Activated CD4-positive, alpha-beta memory T cell treated with anti-CD3 and anti-CD28 coated beads for 36 hours (primary cell): ENCODE data around the gene BSN. TPM values are rescaled to one million over a fixed set of nuclear protein-coding genes. Genes with fewer than 3 reads are reported as not detected.
"Not testable (repeated sequence)": the region's sequence is repeated elsewhere in the genome, so short reads cannot be mapped to it uniquely, and the experiment has no call there.

ENCODE experiments used
- CTCF ChIA-PET: fragments of 350-600 bp; sonication (Branson Sonifier 250); formaldehyde crosslinking; loops from one replicate; lab custom pipeline; 2021; ENCODE audit warnings: antibody characterized with exemption, inconsistent platforms; lab: Charles Lee
- POLR2A ChIA-PET: fragments of 350-600 bp; sonication (Branson Sonifier 250); formaldehyde crosslinking; loops from one replicate; lab custom pipeline; 2021; ENCODE audit warnings: antibody characterized with exemption; lab: Charles Lee
- DNase-seq: peaks from one replicate; pipeline ENCODE4 v3.0.0-alpha.2; 2020
- H3K27ac Mint-ChIP-seq: one replicate; pipeline ENCODE4 v1.8.0; 2021; ENCODE audit warnings: mixed read lengths
- H3K27me3 Mint-ChIP-seq: one replicate; pipeline ENCODE4 v1.8.0; 2021; ENCODE audit warnings: mixed read lengths
- H3K36me3 Mint-ChIP-seq: one replicate; pipeline ENCODE4 v1.8.0; 2021; ENCODE audit warnings: mixed read lengths
- H3K4me1 Mint-ChIP-seq: one replicate; pipeline ENCODE4 v1.8.0; 2021; ENCODE audit warnings: low read depth, mixed read lengths
- H3K4me3 Mint-ChIP-seq: one replicate; pipeline ENCODE4 v1.8.0; 2021; ENCODE audit warnings: mild to moderate bottlenecking, mixed read lengths
- H3K9me3 Mint-ChIP-seq: one replicate; pipeline ENCODE4 v1.8.0; 2021; ENCODE audit warnings: mixed read lengths
- intact Hi-C: fragments of 100-400 bp; cut with micrococcal nuclease; formaldehyde crosslinking; loops from one replicate; pipeline ENCODE4 v1.15.1; 2023
- total RNA-seq, 2 experiments: library from RNA; stranded (reverse); gene quantifications; one replicate each; pipeline ENCODE4 v1.2.3, GENCODE V29; 2021

Gene BSN
- total RNA-seq, 2 experiments from 2014 or later: 0.05 to 0.07 TPM

DNA sequence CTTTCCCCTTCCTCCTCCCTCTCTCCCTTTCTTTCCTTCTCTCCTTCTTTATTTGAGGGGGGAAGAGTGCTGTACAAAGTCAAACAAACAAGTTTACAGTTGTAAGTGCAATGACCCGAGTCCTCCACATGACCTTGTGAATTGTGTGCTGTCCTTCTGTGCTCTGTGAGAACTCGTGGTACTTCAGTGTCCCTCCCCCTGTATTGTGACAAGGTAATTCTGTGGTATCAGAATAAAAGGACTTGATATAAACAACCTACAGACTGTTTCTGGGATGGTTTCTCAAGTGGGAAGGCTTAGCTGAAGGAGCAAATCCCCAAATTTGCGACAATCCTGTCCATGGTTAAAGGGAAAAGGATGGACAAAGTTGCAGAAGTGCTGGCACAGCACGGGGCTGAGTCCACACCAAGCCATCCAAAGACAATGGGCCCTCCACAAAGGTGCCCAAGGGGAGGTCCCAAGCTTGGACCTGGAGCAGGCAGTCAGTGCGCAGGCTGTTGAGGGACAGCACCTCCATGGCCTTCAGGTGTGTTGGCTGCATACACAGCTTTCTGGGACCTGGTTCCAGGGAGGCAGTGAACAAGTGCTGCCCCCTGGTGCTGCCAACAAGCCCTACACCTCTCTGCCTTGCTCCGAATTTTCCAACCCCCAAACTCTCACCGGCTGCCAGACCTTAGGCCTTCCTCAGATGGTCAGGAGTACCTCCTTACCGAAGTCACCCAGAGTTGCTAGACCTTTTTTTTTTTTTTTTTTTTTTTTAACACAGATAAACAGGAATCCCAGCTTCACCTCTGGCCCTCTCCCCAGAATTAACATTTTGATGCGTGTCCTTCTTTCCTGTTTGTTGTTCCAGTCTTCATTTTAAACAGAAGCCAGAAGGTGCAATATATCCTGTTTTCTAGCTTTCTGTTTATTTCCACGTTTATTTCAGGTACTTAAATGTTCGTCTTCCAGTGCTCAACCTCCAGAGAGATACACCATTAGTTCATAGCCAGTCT, 117.3 kb downstream of the BSN start:
- no peaks in the 10 kb centered on the region for H3K27me3 Mint-ChIP-seq
- H3K27ac Mint-ChIP-seq: peak overlapping the region; percentile 67
- peaks cover 28% of the 10 kb centered on the region for H3K4me1 Mint-ChIP-seq
- ChIA-PET CTCF (interaction anchor here (0.6 to 5.4 kb wide), 23 partner anchors 9 to 256 kb away, joined by 3 to 308 read pairs (median 4); partner anchors contain the start of gene BSN), POLR2A (interaction anchor here (1.1 to 2.1 kb wide), 2 partner anchors 132 kb away, joined by 6 to 18 read pairs; no protein-coding TSS in a partner anchor)
- H3K4me3 Mint-ChIP-seq: peak overlapping the region; percentile 64
- H3K36me3 Mint-ChIP-seq: peaks cover 4% of the 10 kb centered on the region
- intact Hi-C loops: loop anchor here (1.0 to 5.0 kb wide), 4 partner anchors 105 to 569 kb away; partner anchors contain the start of gene QARS1
- no peaks in the 10 kb centered on the region for H3K9me3 Mint-ChIP-seq
- peak; percentile 84 for DNase-seq

GRCh38 chr3:49673121-49673714, 118.9 kb downstream of the BSN start:
- ChIA-PET CTCF (interaction anchor here (0.6 to 5.4 kb wide), 5 partner anchors 29 to 135 kb away, joined by 3 to 308 read pairs (median 4); partner anchors contain the start of gene BSN), POLR2A (interaction anchor here (0.6 to 2.1 kb wide), 5 partner anchors 112 to 651 kb away, joined by 3 to 18 read pairs (median 3); partner anchors contain the start of genes NDUFAF3 and USP4)
- Mint-ChIP-seq H3K27ac (peak overlapping the region; percentile 97), H3K27me3 (no peaks in the 10 kb centered on the region), H3K4me3 (peak overlapping the region; percentile 93), H3K4me1 (peaks cover 32% of the 10 kb centered on the region), H3K9me3 (no peaks in the 10 kb centered on the region), H3K36me3 (peaks cover 11% of the 10 kb centered on the region)
- no peak for DNase-seq
- intact Hi-C loops: loop anchor here (5.0 kb wide), 2 partner anchors 256 to 571 kb away; partner anchors contain the start of gene QARS1

DNA sequence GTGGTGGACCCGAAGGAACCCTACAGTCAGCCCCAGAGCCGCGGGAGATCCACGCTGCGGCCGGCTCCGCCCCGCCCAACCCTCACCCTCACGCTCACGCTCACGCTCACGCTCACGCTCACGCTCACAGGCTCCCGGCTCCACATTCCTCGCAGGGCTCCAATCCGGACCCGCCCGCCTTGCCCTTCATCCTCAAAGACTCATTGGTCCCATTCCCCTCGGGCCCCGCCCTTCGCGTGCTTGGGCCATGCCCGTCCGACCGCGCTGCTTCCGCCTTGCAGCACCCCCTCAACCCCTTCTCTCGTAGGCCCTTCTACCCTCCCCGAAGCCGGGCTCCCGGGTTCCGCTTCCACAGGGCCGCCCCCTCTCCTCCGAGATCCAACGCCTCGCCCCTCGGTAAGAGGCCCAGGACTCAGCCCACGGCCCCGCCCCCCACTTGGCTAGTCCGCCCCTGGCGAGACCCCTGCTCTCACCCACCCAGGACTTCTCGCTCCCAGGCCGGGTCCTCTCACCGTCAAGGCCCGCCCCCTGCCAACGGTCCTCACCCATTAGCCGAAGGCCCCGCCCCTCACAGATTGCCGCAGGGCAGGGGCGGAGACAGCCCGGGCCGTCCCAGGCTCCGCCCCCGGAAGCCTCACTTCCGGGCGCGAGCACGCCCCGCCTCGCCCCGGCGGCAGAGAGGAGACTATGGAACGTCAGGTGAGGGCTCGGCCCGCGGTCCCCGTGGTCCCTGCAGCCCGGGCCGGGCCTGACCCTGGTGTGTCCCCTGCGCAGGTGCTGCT, 119.6 kb downstream of the BSN start, which contains the start of gene APEH:
Gene APEH, plus strand, starts transcription at position 637 of the 782 bp plus-strand sequence. Its CDS starts 51 bp downstream, at position 688.
- Mint-ChIP-seq H3K4me3 (peak within 1 kb of the TSS; percentile 93), H3K4me1 (peaks cover 32% of the 10 kb centered on the region), H3K27me3 (no peaks in the 10 kb centered on the region), H3K9me3 (no peaks in the 10 kb centered on the region), H3K36me3 (peaks cover 13% of the 10 kb centered on the region), H3K27ac (peak within 1 kb of the TSS; percentile 97)
- intact Hi-C loops: loop anchor here (1.0 to 5.0 kb wide), 5 partner anchors 15 to 572 kb away; partner anchors contain the start of genes DAG1, MST1, QARS1 and RNF123
- POLR2A ChIA-PET: interaction anchor here (1.3 to 2.1 kb wide), 2 partner anchors 134 to 334 kb away, joined by 3 to 18 read pairs; partner anchors contain the start of gene USP4
- CTCF ChIA-PET: interaction anchor here (0.6 to 5.4 kb wide), 2 partner anchors 120 to 136 kb away, joined by 4 to 308 read pairs; partner anchors contain the start of gene BSN
- peak; percentile 99 for DNase-seq

DNA sequence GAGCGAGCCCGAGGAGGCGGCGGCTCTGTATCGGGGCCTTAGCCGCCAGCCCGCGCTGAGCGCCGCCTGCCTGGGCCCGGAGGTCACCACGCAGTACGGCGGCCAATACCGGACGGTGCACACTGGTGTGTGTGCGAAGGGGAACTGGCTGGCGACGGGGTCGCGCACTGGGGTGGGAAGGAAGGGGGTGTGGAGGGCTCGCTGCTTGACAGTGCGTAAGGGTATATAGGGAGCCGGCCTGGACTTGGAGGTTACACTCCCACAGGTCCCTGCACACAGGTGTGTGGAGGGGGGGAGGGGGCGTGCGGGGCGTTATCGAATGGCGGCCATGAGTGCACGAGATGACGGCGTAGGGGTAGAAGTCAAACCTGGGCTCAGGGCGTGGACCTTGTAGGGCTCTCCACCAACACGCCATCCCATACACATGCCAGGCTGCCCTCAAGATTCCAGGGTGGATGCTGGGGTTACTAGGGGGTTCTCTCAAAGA, 120.3 kb downstream of the BSN start:
- H3K4me1 Mint-ChIP-seq: peaks cover 32% of the 10 kb centered on the region
- ChIA-PET POLR2A (no interaction called here), CTCF (interaction anchor here (1.5 kb wide), 1 partner anchor 135 kb away, joined by 7 read pairs; no protein-coding TSS in a partner anchor)
- DNase-seq: no peak
- H3K4me3 Mint-ChIP-seq: peak overlapping the region; percentile 93
- H3K36me3 Mint-ChIP-seq: peaks cover 13% of the 10 kb centered on the region
- intact Hi-C loops: loop anchor here (1.0 to 5.0 kb wide), 5 partner anchors 15 to 572 kb away; partner anchors contain the start of genes DAG1, MST1, QARS1 and RNF123
- no peaks in the 10 kb centered on the region for H3K9me3 Mint-ChIP-seq
- H3K27me3 Mint-ChIP-seq: no peaks in the 10 kb centered on the region
- H3K27ac Mint-ChIP-seq: peak overlapping the region; percentile 13

DNA sequence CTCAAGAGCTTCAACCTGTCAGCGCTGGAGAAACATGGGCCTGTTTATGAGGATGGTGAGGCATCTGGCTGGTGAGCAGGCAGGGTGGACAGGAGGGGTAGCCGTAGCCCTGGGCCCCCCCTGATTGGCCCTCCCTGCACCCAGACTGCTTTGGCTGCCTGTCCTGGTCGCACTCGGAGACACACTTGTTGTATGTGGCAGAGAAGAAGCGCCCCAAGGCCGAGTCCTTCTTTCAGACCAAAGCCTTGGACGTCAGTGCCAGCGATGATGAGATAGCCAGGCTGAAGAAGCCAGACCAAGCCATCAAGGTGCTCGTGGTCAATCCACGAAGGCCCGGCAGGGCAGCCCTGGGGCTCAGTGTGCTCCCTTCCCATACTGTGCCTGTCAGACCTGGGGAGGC, 121.6 kb downstream of the BSN start:
- intact Hi-C loops: loop anchor here (2.0 kb wide), 2 partner anchors 49 to 205 kb away; partner anchors contain the start of gene DAG1
- Mint-ChIP-seq H3K36me3 (peaks cover 18% of the 10 kb centered on the region), H3K27me3 (no peaks in the 10 kb centered on the region), H3K4me3 (no peak overlapping the region), H3K4me1 (peaks cover 32% of the 10 kb centered on the region), H3K27ac (no peak overlapping the region), H3K9me3 (no peaks in the 10 kb centered on the region)
- ChIA-PET POLR2A (no interaction called here), CTCF (interaction anchor here (1.5 kb wide), 1 partner anchor 136 kb away, joined by 7 read pairs; no protein-coding TSS in a partner anchor)
- DNase-seq: no peak

DNA sequence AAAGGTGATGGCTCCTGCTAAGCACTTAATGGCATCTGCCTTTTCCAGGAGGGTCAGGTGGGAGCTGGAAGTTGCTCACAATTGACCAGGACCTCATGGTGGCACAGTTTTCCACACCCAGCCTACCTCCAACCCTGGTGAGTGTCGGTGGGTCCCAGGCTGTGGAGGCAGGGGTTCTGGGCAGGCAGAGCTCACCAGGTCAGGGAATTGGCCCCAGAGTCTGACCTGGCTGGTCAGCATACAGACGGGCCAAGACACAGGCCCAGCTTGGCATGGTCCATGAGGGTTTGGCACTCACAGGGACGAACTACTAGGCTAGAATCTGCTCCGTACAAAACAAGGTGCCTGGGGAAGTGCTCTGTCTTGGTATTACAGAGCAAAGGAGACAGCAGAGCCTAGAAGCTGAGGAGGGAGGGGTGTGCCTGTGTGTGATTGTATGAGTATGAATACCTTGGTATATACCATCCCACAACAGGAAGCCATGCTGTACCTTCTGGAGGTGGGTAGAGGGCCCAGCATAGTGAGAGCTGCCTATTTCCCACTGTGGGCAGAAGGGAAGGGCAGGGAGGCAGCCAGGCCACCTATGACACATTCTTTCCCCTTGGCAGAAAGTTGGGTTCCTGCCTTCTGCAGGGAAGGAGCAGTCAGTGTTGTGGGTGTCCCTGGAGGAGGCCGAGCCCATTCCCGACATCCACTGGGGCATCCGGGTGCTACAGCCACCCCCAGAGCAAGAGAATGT, 126.4 kb downstream of the BSN start:
- intact Hi-C loops: no loop called here
- ChIA-PET POLR2A (no interaction called here), CTCF (interaction anchor here (0.9 kb wide), 1 partner anchor 9 kb away, joined by 3 read pairs; no protein-coding TSS in a partner anchor)
- Mint-ChIP-seq H3K36me3 (peaks cover 32% of the 10 kb centered on the region), H3K4me1 (peaks cover 16% of the 10 kb centered on the region), H3K27me3 (no peaks in the 10 kb centered on the region), H3K4me3 (no peak overlapping the region), H3K27ac (no peak overlapping the region), H3K9me3 (no peaks in the 10 kb centered on the region)
- DNase-seq: no peak

DNA sequence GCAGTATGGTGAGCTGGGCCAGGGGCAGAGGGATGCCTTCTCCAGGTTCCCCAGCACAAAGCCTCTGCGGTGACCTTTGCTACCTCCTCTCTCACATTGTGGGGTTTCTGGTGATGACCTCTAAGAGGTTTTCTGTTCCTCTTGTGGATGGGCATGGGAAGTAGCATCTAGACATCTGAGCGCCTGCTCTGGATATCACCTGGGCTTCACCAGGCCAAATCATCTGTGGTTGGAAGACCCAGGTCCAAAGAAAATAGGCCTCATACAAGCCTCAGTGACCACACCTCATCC, 126.9 kb downstream of the BSN start:
- DNase-seq: no peak
- POLR2A ChIA-PET: no interaction called here
- Mint-ChIP-seq H3K27me3 (no peaks in the 10 kb centered on the region), H3K4me1 (peaks cover 12% of the 10 kb centered on the region), H3K4me3 (no peak overlapping the region), H3K36me3 (peaks cover 29% of the 10 kb centered on the region), H3K9me3 (no peaks in the 10 kb centered on the region), H3K27ac (no peak overlapping the region)
- intact Hi-C loops: no loop called here
- CTCF ChIA-PET: interaction anchor here (0.9 kb wide), 1 partner anchor 9 kb away, joined by 3 read pairs; no protein-coding TSS in a partner anchor

GRCh38 chr3:49681543-49681942, 127.3 kb downstream of the BSN start:
- intact Hi-C loops: no loop called here
- no peak overlapping the region for H3K27ac Mint-ChIP-seq
- H3K9me3 Mint-ChIP-seq: no peaks in the 10 kb centered on the region
- CTCF ChIA-PET: interaction anchor here (0.9 kb wide), 1 partner anchor 10 kb away, joined by 3 read pairs; no protein-coding TSS in a partner anchor
- no peaks in the 10 kb centered on the region for H3K27me3 Mint-ChIP-seq
- peaks cover 28% of the 10 kb centered on the region for H3K36me3 Mint-ChIP-seq
- H3K4me1 Mint-ChIP-seq: peaks cover 10% of the 10 kb centered on the region
- H3K4me3 Mint-ChIP-seq: no peak overlapping the region
- POLR2A ChIA-PET: no interaction called here
- DNase-seq: no peak

GRCh38 chr3:49683162-49683561, 128.9 kb downstream of the BSN start:
- Mint-ChIP-seq H3K27ac (no peak overlapping the region), H3K4me3 (no peak overlapping the region), H3K27me3 (peaks cover 1% of the 10 kb centered on the region), H3K9me3 (no peaks in the 10 kb centered on the region), H3K4me1 (peaks cover 9% of the 10 kb centered on the region), H3K36me3 (peaks cover 21% of the 10 kb centered on the region)
- intact Hi-C loops: no loop called here
- DNase-seq: no peak
- ChIA-PET CTCF (no interaction called here), POLR2A (no interaction called here)

- DNase-seq, POLR2A ChIA-PET, intact Hi-C loops, H3K27ac Mint-ChIP-seq, H3K4me3 Mint-ChIP-seq, H3K27me3 Mint-ChIP-seq, CTCF ChIA-PET, H3K9me3 Mint-ChIP-seq, H3K4me1 Mint-ChIP-seq: not testable (repeated sequence)
- H3K36me3 Mint-ChIP-seq: peaks cover 19% of the 10 kb centered on the region
Measured at GRCh38 chr3:49684453-49684852, 130.2 kb downstream of the BSN start.
